Measurements from ENCODE around the gene C8G. TPM values are rescaled to one million over a fixed set of nuclear protein-coding genes. Genes with fewer than 3 reads are reported as not detected.

C8G gene
- total RNA-seq, 1 donor from 2014 or later = 3.4 TPM

GRCh38 chr9:136900556-136900955 is 44.5 kb upstream of the C8G start:
- no peak for DNase-seq
- Mint-ChIP-seq H3K9me3 (no peaks in the 10 kb centered on the region), H3K4me1 (peaks cover 55% of the 10 kb centered on the region), H3K27ac (peak overlapping the region; percentile 95), H3K36me3 (ENCODE audit: low read depth) (peaks cover 54% of the 10 kb centered on the region), H3K4me3 (peak overlapping the region; percentile 28), H3K27me3 (no peaks in the 10 kb centered on the region)
- no peak for TF ChIP-seq CTCF (IDR thresholded peaks at IDR 0.05)
- ATAC-seq (ENCODE audit: low read depth) = no peak
- ChIA-PET CTCF (no interaction called here), POLR2A (interaction anchor here (2.4 to 8.2 kb wide), 2 partner anchors 8 to 13 kb away, joined by 11 to 95 read pairs; partner anchors contain the start of gene TRAF2)
- intact Hi-C loops (cut with micrococcal nuclease) = loop anchor here (5.0 kb wide), 1 partner anchor 33 kb away; the partner anchor contains the start of gene EDF1

DNA sequence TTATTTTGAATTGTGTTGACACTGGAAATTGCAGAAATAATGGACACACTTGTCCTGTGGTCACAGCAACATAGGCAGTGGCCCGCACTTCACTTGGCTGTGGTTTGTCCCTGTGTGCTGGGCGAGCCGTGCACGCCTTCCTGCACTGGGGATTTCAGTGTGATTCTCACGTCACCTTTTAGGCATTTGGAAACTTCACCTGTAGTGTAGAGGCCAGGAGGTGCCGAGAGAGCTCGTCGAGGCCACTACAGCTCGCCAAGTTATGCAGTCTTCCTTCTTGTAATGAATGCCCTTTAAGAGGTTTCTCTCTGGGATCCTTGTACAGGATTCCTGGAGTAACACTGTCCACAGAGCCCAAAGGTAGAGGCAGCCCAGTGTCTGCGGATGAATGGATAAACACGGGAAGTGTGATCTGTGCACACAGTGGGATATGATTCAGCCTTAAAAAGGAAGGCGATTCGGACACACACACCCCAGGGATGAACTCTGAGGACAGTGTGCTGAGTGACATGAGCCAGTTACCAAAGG is 44.0 kb upstream of the C8G start:
- no peaks in the 10 kb centered on the region for H3K9me3 Mint-ChIP-seq
- peaks cover 58% of the 10 kb centered on the region for H3K4me1 Mint-ChIP-seq
- intact Hi-C loops (cut with micrococcal nuclease) = loop anchor here (5.0 kb wide), 1 partner anchor 34 kb away; the partner anchor contains the start of gene EDF1
- peaks cover 56% of the 10 kb centered on the region for H3K36me3 Mint-ChIP-seq (ENCODE audit: low read depth)
- H3K27ac Mint-ChIP-seq = peak overlapping the region; percentile 95
- POLR2A ChIA-PET = interaction anchor here (0.6 to 8.2 kb wide), 8 partner anchors 9 to 91 kb away, joined by 3 to 95 read pairs (median 8); partner anchors contain the start of genes EDF1, PAXX and TRAF2
- CTCF ChIA-PET = interaction anchor here (1.3 to 1.9 kb wide), 2 partner anchors 43 to 59 kb away, joined by 6 to 8 read pairs; partner anchors contain the start of genes AJM1, C8G and FBXW5
- no peak for TF ChIP-seq CTCF (IDR thresholded peaks at IDR 0.05)
- ATAC-seq (ENCODE audit: low read depth) (no peak), DNase-seq (no peak)
- no peak overlapping the region for H3K4me3 Mint-ChIP-seq
- no peaks in the 10 kb centered on the region for H3K27me3 Mint-ChIP-seq

DNA sequence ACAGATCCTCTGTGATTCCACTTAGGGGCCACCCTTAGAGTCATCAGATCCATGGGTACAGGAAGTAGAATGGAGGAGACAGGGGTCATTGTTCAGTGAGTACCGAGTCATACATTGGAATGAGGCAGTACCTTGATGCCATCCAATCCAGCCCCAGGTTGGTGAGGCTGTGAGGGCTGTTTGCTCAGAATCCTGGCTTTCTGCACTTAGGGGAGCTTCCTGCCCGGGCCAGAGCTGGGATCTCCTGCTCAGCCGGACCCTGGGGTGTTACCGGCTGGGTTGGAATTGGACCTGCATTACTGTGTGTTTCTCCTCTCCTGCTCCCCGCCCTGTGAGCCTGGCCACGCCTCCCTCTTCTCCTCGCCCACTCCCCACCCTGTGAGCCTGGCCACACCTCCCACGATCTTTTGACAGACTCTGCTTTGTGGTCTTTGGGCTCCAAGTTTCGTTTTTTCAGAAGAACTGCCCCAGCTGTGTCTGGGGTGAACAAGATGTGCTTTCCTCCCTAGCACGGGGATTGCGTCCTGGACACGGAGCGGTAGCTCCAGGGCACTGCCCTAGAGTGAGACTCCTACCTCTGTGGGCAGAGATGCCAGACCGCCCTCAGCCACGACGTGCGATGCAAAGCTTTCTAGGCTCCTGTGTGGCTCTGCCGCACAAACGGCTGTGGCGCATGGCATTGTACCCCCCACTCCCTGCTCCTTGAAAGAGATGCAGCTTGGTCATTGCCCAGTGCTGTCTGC is 43.4 kb upstream of the C8G start:
- peak overlapping the region; percentile 95 for H3K27ac Mint-ChIP-seq
- no peak for TF ChIP-seq CTCF (IDR thresholded peaks at IDR 0.05)
- H3K4me1 Mint-ChIP-seq = peaks cover 64% of the 10 kb centered on the region
- DNase-seq (peak; percentile 42), ATAC-seq (ENCODE audit: low read depth) (peak; percentile 60)
- ChIA-PET POLR2A (interaction anchor here (0.6 to 8.2 kb wide), 22 partner anchors 9 to 339 kb away, joined by 3 to 95 read pairs (median 5); partner anchors contain the start of genes AJM1, EDF1, FBXW5 and FUT7), CTCF (interaction anchor here (0.7 to 1.9 kb wide), 6 partner anchors 15 to 128 kb away, joined by 3 to 8 read pairs (median 5); partner anchors contain the start of genes AJM1, C8G, FBXW5 and TRAF2)
- intact Hi-C loops (cut with micrococcal nuclease) = loop anchor here (1.0 to 5.0 kb wide), 6 partner anchors 15 to 59 kb away; partner anchors contain the start of genes AJM1, EDF1, FBXW5 and TRAF2
- peaks cover 60% of the 10 kb centered on the region for H3K36me3 Mint-ChIP-seq (ENCODE audit: low read depth)
- H3K27me3 Mint-ChIP-seq = no peaks in the 10 kb centered on the region
- peak overlapping the region; percentile 72 for H3K4me3 Mint-ChIP-seq
- H3K9me3 Mint-ChIP-seq = no peaks in the 10 kb centered on the region

DNA sequence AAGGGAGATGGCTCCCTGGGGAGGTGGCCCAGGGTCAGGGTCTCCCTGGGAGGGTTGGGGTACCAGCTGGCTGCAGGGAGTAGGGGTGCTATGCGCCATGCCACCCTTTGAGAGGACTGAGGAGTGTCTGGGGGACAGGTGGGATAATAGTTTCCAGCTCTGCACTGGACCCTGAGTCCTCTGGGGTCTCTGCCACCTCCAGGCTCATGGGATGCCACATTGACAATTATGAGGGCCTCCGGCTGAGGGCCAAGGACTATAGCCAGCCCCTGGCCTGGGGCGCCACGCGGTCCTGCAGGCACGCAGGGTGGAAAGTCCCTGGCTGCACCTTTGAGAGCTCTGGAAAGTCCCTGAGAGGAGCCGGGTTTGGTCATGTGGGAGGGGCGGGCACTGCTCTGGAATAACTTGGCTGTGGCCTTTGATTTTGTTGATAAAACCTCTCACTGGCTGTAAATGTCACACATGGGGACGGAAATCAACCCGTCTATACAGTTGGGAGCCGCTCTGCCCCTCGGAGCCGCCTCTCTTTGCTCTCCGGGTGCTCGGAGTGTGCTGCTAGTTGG is 42.7 kb upstream of the C8G start:
- H3K9me3 Mint-ChIP-seq = no peaks in the 10 kb centered on the region
- peaks cover 63% of the 10 kb centered on the region for H3K4me1 Mint-ChIP-seq
- ATAC-seq (ENCODE audit: low read depth) = peak; percentile 85
- ChIA-PET CTCF (interaction anchor here (0.7 to 1.9 kb wide), 6 partner anchors 16 to 127 kb away, joined by 3 to 8 read pairs (median 5); partner anchors contain the start of genes AJM1, C8G, FBXW5 and TRAF2), POLR2A (interaction anchor here (0.6 to 8.2 kb wide), 20 partner anchors 8 to 339 kb away, joined by 3 to 95 read pairs (median 6); partner anchors contain the start of genes AJM1, EDF1, FBXW5 and FUT7)
- H3K36me3 Mint-ChIP-seq (ENCODE audit: low read depth) = peaks cover 65% of the 10 kb centered on the region
- peak; percentile 69 for DNase-seq
- no peak for TF ChIP-seq CTCF (IDR thresholded peaks at IDR 0.05)
- peak overlapping the region; percentile 95 for H3K27ac Mint-ChIP-seq
- H3K27me3 Mint-ChIP-seq = no peaks in the 10 kb centered on the region
- peak overlapping the region; percentile 72 for H3K4me3 Mint-ChIP-seq
- intact Hi-C loops (cut with micrococcal nuclease) = loop anchor here (1.0 to 5.0 kb wide), 6 partner anchors 16 to 60 kb away; partner anchors contain the start of genes AJM1, EDF1, FBXW5 and TRAF2
